Hepatocyte (in vitro differentiated cells): ENCODE measurements around the gene SLC25A6. TPM values are rescaled to one million over a fixed set of nuclear protein-coding genes. Genes with fewer than 3 reads are reported as not detected.
"Not testable (repeated sequence)": the region's sequence is repeated elsewhere in the genome, so short reads cannot be mapped to it uniquely, and the experiment has no call there.

ENCODE experiments used
- DNase-seq: peaks from one replicate; pipeline ENCODE4 v3.0.0-alpha.2; 2016; ENCODE audit warnings: low spot score
- H2AFZ ChIP-seq: fragments of 200-600 bp; sonication (generic); 2 replicates; pipeline ENCODE4 v1.6.0; 2016; ENCODE audit warnings: antibody characterized with exemption, mild to moderate bottlenecking
- H3K27ac ChIP-seq: fragments of 200-600 bp; sonication (generic); 2 replicates; pipeline ENCODE4 v1.5.1; 2016; ENCODE audit warnings: mild to moderate bottlenecking
- H3K27me3 ChIP-seq: fragments of 200-600 bp; sonication (generic); 2 replicates; pipeline ENCODE4 v1.6.1; 2016
- H3K36me3 ChIP-seq: fragments of 200-600 bp; sonication (generic); replicated peaks from 2 replicates; pipeline ENCODE4 v1.5.1; 2016; ENCODE audit warnings: low read depth; ENCODE audit not compliant: insufficient read depth
- H3K4me1 ChIP-seq: fragments of 200-600 bp; sonication (generic); 2 replicates; pipeline ENCODE4 v1.5.1; 2016; ENCODE audit warnings: mild to moderate bottlenecking, moderate library complexity; ENCODE audit not compliant: insufficient read depth
- H3K4me2 ChIP-seq: fragments of 200-600 bp; sonication (generic); 2 replicates; pipeline ENCODE4 v1.6.0; 2016
- H3K4me3 ChIP-seq: fragments of 200-600 bp; sonication (generic); 2 replicates; pipeline ENCODE4 v1.5.1; 2016; ENCODE audit warnings: mild to moderate bottlenecking
- H3K79me2 ChIP-seq: fragments of 200-600 bp; sonication (generic); 2 replicates; pipeline ENCODE4 v1.6.0; 2017; ENCODE audit warnings: mild to moderate bottlenecking
- H3K9me2 ChIP-seq: fragments of 200-600 bp; sonication (generic); replicated peaks from 2 replicates; pipeline ENCODE4 v1.6.0; 2017; ENCODE audit warnings: mild to moderate bottlenecking; ENCODE audit not compliant: insufficient read depth
- H3K9me3 ChIP-seq: fragments of 200-600 bp; sonication (generic); 2 replicates; pipeline ENCODE4 v1.5.1; 2016; ENCODE audit warnings: low read depth, mild to moderate bottlenecking
- H4K20me1 ChIP-seq: fragments of 200-600 bp; sonication (generic); 2 replicates; pipeline ENCODE4 v1.6.0; 2016; ENCODE audit warnings: mild to moderate bottlenecking; ENCODE audit not compliant: insufficient read depth, poor library complexity, severe bottlenecking
- EZH2 ChIP-seq: fragments of 200-600 bp; sonication (generic); IDR thresholded peaks from 2 replicates; pipeline ENCODE4 v1.6.1; 2016; ENCODE audit warnings: antibody characterized with exemption, mild to moderate bottlenecking, borderline replicate concordance
- EZH2phosphoT487 ChIP-seq: fragments of 200-600 bp; sonication (generic); IDR thresholded peaks from one replicate; pipeline ENCODE4 v1.6.1; 2018; ENCODE audit warnings: antibody characterized with exemption, mild to moderate bottlenecking, low read depth, moderate library complexity; ENCODE audit not compliant: unreplicated experiment, severe bottlenecking
- WGBS: methylation state at CpG from one replicate; pipeline ENCODE4 v1.1.6; 2016; ENCODE audit warnings: low lambda C conversion rate; ENCODE audit errors: missing lambda C conversion rate; 5-methylcytosine and 5-hydroxymethylcytosine counted together
- polyA plus RNA-seq: library from polyadenylated mRNA; unstranded; fragments of >200 nt; fragmentation: Nextera tagmentation; extraction: Ambion mirVana; gene quantifications from 2 replicates; pipeline ENCODE4 v1.2.1, GENCODE V29; 2016
- total RNA-seq: library from RNA; depleted of rRNA; stranded (reverse); fragments of >200 nt; gene quantifications from 2 replicates; pipeline ENCODE4 v1.2.3, GENCODE V29; 2014
- TF ChIP-seq, protein P1 (sequence below): fragments of 200-600 bp; sonication (generic); IDR thresholded peaks from 2 replicates; pipeline ENCODE4 v1.5.1; 2016; ENCODE audit warnings: antibody characterized with exemption, mild to moderate bottlenecking; ENCODE audit not compliant: poor library complexity

The SLC25A6 gene
- total and polyA plus RNA-seq, 2 experiments from 2014 or later, result 359 to 364 TPM

DNA sequence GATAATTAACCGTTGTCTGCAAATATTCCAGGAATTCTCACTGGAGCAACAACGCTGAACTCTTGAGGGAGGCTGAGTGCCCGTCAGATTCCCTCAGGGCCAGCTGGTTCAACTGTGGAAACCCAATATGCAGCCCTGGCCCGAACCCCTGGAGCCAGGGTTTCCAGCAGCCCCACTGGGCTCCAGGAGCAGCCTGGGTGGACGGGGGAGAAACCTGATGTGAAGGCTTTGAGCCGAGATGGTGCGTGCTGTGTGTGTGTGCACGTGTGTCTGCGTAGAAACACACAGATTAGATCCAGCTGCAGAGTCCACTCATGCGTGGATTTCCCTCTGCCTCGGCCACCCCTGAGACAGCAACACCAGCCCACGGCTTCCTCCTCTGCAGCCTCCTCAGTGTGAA, 19.4 kb upstream of the SLC25A6 start:
- H3K27me3 ChIP-seq, result no peaks in the 10 kb centered on the region
- H3K36me3 ChIP-seq, result no peaks in the 10 kb centered on the region
- no peaks in the 10 kb centered on the region for H3K79me2 ChIP-seq
- no peak overlapping the region for H3K27ac ChIP-seq
- WGBS, result 81% methylated on average over 12 of the region's 12 CpGs
- H3K4me3 ChIP-seq, result no peak overlapping the region
- no peaks in the 10 kb centered on the region for H4K20me1 ChIP-seq
- H3K4me2 ChIP-seq, result no peak overlapping the region
- no peaks in the 10 kb centered on the region for H3K9me3 ChIP-seq
- TF ChIP-seq, protein P1, sequence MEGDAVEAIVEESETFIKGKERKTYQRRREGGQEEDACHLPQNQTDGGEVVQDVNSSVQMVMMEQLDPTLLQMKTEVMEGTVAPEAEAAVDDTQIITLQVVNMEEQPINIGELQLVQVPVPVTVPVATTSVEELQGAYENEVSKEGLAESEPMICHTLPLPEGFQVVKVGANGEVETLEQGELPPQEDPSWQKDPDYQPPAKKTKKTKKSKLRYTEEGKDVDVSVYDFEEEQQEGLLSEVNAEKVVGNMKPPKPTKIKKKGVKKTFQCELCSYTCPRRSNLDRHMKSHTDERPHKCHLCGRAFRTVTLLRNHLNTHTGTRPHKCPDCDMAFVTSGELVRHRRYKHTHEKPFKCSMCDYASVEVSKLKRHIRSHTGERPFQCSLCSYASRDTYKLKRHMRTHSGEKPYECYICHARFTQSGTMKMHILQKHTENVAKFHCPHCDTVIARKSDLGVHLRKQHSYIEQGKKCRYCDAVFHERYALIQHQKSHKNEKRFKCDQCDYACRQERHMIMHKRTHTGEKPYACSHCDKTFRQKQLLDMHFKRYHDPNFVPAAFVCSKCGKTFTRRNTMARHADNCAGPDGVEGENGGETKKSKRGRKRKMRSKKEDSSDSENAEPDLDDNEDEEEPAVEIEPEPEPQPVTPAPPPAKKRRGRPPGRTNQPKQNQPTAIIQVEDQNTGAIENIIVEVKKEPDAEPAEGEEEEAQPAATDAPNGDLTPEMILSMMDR, result no peak
- TF ChIP-seq EZH2, result no peak
- no peak for TF ChIP-seq EZH2phosphoT487
- no peak overlapping the region for H2AFZ ChIP-seq
- H3K4me1 ChIP-seq, result no peaks in the 10 kb centered on the region
- H3K9me2 ChIP-seq, result no peaks in the 10 kb centered on the region
- no peak for DNase-seq

DNA sequence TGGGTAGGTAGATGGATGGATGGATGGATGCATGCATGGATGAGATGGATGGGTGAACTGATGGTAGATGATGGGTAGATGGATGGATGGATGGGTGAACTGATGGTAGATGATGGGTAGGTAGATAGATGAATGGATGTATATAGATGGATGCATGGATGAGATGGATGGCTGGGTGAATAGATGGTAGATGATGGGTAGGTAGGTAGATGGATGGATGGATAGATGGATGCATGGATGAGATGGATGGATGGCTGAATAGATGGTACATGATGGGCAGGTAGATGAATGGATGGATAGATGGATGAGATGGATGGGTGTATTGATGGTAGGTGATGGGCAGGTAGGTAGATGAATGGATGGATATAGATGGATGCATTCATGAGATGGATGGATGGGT, 15.1 kb upstream of the SLC25A6 start:
- H3K4me1 ChIP-seq, result no peaks in the 10 kb centered on the region
- H2AFZ ChIP-seq, result no peak overlapping the region
- TF ChIP-seq, protein P1, result no peak
- TF ChIP-seq EZH2, result no peak
- TF ChIP-seq EZH2phosphoT487, result no peak
- H3K9me2 ChIP-seq, result no peaks in the 10 kb centered on the region
- H3K79me2 ChIP-seq, result no peaks in the 10 kb centered on the region
- no peaks in the 10 kb centered on the region for H3K27me3 ChIP-seq
- no peaks in the 10 kb centered on the region for H4K20me1 ChIP-seq
- no peaks in the 10 kb centered on the region for H3K9me3 ChIP-seq
- no peak for DNase-seq
- H3K27ac ChIP-seq, result no peak overlapping the region
- no peak overlapping the region for H3K4me2 ChIP-seq
- no peaks in the 10 kb centered on the region for H3K36me3 ChIP-seq
- no peak overlapping the region for H3K4me3 ChIP-seq

DNA sequence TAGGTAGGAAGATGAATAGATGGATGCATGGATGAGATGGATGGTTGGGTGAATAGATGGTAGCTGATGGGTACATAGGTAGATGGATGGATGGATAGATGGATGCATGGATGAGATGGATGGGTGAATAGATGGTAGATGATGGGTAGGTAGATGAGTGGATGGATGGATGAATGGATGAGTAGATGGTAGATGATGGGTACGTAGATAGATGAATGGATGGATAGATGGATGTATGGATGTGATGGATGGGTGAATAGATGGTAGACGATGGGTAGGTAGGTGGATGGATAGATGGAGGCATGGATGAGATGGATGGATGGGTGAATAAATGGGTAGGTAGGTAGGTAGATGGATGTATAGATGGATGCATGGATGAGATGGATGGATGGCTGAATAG, 13.9 kb upstream of the SLC25A6 start:
- not testable (repeated sequence) for H3K4me3 ChIP-seq, H3K9me2 ChIP-seq, DNase-seq, H3K4me2 ChIP-seq, H2AFZ ChIP-seq, H3K4me1 ChIP-seq, H4K20me1 ChIP-seq, H3K36me3 ChIP-seq, H3K27ac ChIP-seq, H3K9me3 ChIP-seq, H3K27me3 ChIP-seq, H3K79me2 ChIP-seq
- WGBS, result 88% methylated on average over 2 of the region's 2 CpGs

DNA sequence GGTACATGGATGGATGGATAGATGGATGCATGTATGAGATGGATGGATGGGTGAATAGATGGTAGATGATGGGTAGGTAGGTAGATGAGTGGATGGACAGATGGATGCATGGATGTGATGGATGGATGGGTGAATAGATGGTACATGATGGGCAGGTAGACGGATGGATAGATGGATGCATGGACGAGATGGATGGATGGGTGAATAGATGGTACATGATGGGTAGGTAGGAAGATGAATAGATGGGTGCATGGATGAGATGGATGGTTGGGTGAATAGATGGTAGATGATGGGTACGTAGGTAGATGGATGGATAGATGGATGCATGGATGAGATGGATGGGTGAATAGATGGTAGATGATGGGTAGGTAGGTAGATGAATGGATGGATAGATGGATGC, 12.0 kb upstream of the SLC25A6 start:
- not testable (repeated sequence) for H3K27ac ChIP-seq, H3K4me3 ChIP-seq, H3K4me2 ChIP-seq, H3K79me2 ChIP-seq, H3K4me1 ChIP-seq, H4K20me1 ChIP-seq, H3K36me3 ChIP-seq, H3K9me2 ChIP-seq, H3K27me3 ChIP-seq, H2AFZ ChIP-seq, H3K9me3 ChIP-seq, DNase-seq
- WGBS, result 100% methylated on average over 3 of the region's 3 CpGs

DNA sequence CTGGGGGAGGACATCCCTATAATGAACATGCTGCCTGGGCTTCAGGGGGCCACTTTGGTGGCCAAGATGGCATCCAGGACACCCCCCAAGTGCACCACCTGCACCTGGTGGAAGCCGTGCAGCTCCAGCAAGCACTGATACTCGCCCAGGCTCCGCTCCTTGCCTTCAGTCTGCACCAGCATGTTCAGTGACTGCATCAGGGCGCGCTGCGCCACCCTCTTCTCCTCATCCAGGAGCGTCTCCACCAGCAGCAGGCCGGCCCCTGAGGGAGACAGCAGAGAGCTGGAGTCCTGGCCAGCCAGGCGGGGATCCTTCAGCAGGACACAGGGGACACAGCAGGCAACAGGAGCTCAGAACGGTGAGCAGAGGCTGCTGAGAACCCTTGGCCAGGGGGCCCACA, 11.3 kb upstream of the SLC25A6 start:
- no peaks in the 10 kb centered on the region for H3K79me2 ChIP-seq
- no peak overlapping the region for H3K27ac ChIP-seq
- no peak overlapping the region for H2AFZ ChIP-seq
- H3K36me3 ChIP-seq, result no peaks in the 10 kb centered on the region
- H3K9me2 ChIP-seq, result no peaks in the 10 kb centered on the region
- H3K4me1 ChIP-seq, result no peaks in the 10 kb centered on the region
- H3K9me3 ChIP-seq, result no peaks in the 10 kb centered on the region
- no peak for TF ChIP-seq EZH2
- TF ChIP-seq EZH2phosphoT487, result no peak
- TF ChIP-seq, protein P1, result no peak
- no peak for DNase-seq
- no peak overlapping the region for H3K4me2 ChIP-seq
- WGBS, result 98% methylated on average over 10 of the region's 10 CpGs
- H3K27me3 ChIP-seq, result no peaks in the 10 kb centered on the region
- no peak overlapping the region for H3K4me3 ChIP-seq
- H4K20me1 ChIP-seq, result no peaks in the 10 kb centered on the region
